HG02938 (cell line): ENCODE data around the gene STAM.

ENCODE experiments used
- ATAC-seq: cut with Tn5 transposase; IDR thresholded peaks from one replicate; pipeline ENCODE4 v1.9.1; 2021; ENCODE audit warnings: mild to moderate bottlenecking, moderate library complexity; ENCODE audit not compliant: unreplicated experiment

Gene STAM

GRCh38 chr10:17645621-17646345, 1.8 kb downstream of the STAM start:
- no peak for ATAC-seq

GRCh38 chr10:17647326-17647725, 3.4 kb downstream of the STAM start:
- no peak for ATAC-seq

GRCh38 chr10:17648243-17649035, 4.5 kb downstream of the STAM start:
- ATAC-seq: no peak

GRCh38 chr10:17649052-17649451, 5.1 kb downstream of the STAM start:
- no peak for ATAC-seq

GRCh38 chr10:17649836-17650235, 5.9 kb downstream of the STAM start:
- ATAC-seq: no peak

GRCh38 chr10:17650416-17650815, 6.5 kb downstream of the STAM start:
- no peak for ATAC-seq

GRCh38 chr10:17651896-17652295, 7.9 kb downstream of the STAM start:
- ATAC-seq: no peak

- ATAC-seq: no peak
These were observed 8.6 kb downstream of the STAM start for GRCh38 chr10:17652585-17652984.

- ATAC-seq: no peak
These were observed 11.1 kb downstream of the STAM start for GRCh38 chr10:17655009-17655408.

GRCh38 chr10:17655567-17656146, 11.7 kb downstream of the STAM start:
- peak; percentile 96 for ATAC-seq

GRCh38 chr10:17657103-17657500, 13.2 kb downstream of the STAM start:
- no peak for ATAC-seq

- ATAC-seq: no peak
These were observed 15.4 kb downstream of the STAM start for GRCh38 chr10:17659365-17659764.

GRCh38 chr10:17660921-17661320, 17.0 kb downstream of the STAM start:
- ATAC-seq: no peak

GRCh38 chr10:17661510-17661909, 17.6 kb downstream of the STAM start:
- ATAC-seq: no peak

- no peak for ATAC-seq
These were observed 18.5 kb downstream of the STAM start for GRCh38 chr10:17662193-17663138.

GRCh38 chr10:17663450-17663849, 19.5 kb downstream of the STAM start:
- no peak for ATAC-seq

- ATAC-seq: no peak
These were observed 21.8 kb downstream of the STAM start for GRCh38 chr10:17665747-17666146.

GRCh38 chr10:17668435-17669184, 24.7 kb downstream of the STAM start:
- peak; percentile 36 for ATAC-seq

- ATAC-seq: peak; percentile 60
These were observed 25.4 kb downstream of the STAM start for GRCh38 chr10:17669185-17669872.

- no peak for ATAC-seq
These were observed 27.4 kb downstream of the STAM start for GRCh38 chr10:17671307-17671706.
